Vagina (tissue), 2 donors: ENCODE data around the gene DENND1A.

Source experiments
- CTCF ChIP-seq, 3 experiments: fragments of 450-650 bp in 2 of 3; fragments of 200-600 bp in 1 of 3; sonication (generic) in 1 of 3; IDR thresholded peaks; one replicate each; pipeline ENCODE4 v1.5.1; 2017 to 2019; ENCODE audit warnings: antibody characterized with exemption in 3 of 3, mild to moderate bottlenecking in 2 of 3, moderate library complexity in 2 of 3
- POLR2AphosphoS5 ChIP-seq, 2 donors: sonication (generic); formaldehyde crosslinking; IDR thresholded peaks; one replicate each; pipeline ENCODE4 v1.9.0; 2017; ENCODE audit warnings: antibody characterized with exemption in 2 of 2, mild to moderate bottlenecking in 2 of 2, low read depth in 1 of 2; ENCODE audit not compliant: insufficient read depth in 1 of 2

GRCh38 chr9:123796618-123797484 lies 133.1 kb downstream of the DENND1A start:
- TF ChIP-seq CTCF (IDR thresholded peaks at IDR 0.05) (no peak), POLR2AphosphoS5 (IDR thresholded peaks at IDR 0.05; ENCODE audit: insufficient read depth in 1 of 2, low read depth in 1 of 2) (no peak)
